NCI-H510A (cell line): ENCODE results near the gene IL1RL2.

Experiments used
- DNase-seq: peaks from one replicate; lab custom pipeline; 2025; lab: John Stamatoyannopoulos, UW

IL1RL2 gene

DNA sequence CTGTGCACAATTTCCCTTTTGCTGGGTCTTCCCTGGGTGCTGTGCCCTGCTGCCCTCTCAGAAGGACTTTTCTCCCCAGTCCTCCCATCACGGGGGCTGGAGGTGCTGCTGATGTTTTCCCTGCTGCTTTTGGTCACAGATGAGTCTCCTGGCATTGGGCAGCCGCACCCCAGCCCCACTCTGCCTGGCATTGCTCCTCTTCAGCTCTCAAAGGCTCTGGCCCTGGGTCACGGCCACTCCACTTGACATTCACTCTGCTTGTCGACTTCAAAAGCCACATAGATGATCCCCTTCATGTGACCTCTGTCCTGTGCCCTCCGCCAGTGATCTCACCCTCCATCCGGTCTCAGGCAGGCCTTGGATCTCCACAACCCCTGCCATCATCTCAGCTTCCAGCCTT lies 81.0 kb downstream of the IL1RL2 start:
- no peak for DNase-seq

DNA sequence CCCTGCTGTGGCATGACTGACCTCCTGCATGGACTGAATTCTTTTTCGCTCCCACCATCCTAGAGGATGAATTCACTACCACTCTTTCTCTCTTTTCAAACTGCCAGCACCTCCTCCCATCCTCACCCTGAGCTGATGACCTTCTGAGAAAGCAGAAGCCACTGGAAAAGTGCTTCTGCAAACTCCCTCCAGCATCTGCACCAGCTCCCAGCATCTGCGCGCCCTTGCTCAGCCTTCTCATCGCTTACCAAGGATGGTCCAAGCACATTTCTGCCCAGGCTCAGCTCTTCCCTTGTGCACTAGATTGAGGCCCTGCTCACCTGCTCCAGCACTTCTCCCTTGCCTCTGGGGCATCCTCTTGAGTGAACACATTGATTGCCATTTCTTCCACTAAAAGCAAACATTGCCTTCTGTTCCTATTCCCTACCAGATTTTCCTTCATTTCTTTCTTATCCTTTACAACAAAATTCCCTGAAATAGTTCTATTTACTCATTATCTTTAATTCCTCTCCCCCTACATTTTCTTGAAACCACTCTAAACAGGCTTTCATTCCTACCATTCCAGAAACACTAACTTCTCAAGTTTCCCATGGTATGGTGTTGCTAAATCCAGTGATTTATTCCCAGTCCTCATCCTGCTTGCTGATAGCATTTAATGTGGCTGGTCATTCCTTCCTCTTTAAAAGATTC lies 81.8 kb downstream of the IL1RL2 start:
- no peak for DNase-seq

DNA sequence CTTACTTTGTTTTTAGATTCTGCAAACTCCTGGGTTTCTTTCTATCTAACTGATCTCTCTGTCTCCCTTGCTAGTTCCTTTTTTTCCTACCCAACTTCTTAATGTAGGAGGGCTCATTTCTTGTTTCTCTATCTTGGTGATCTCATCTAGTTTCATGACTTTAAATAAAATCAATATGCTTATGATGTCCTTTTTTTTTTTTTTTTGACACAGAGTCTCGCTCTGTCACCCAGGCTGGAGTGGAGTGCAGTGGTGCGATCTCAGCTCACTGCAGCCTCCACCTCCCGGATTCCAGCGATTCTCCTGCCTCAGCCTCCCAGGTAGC lies 82.3 kb downstream of the IL1RL2 start:
- no peak for DNase-seq

DNA sequence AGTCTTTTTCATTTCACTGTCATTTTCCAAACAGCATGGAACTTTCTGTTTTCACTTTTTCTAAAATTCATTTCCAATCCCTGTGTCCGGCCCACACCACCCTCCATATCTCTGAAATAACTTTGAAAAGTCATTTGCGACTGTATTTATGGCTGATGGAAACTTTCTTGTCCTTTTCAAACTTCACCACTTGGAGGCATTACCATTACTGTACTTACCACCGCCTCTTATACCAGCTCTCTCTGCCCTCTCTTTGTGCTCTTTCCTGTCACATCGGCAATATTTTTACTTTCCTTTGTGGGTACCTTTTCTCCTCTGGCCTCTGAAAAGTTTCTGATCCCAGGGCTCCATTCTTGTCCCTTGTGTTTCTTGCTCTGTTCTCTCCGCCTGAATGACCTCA lies 85.0 kb downstream of the IL1RL2 start:
- no peak for DNase-seq

DNA sequence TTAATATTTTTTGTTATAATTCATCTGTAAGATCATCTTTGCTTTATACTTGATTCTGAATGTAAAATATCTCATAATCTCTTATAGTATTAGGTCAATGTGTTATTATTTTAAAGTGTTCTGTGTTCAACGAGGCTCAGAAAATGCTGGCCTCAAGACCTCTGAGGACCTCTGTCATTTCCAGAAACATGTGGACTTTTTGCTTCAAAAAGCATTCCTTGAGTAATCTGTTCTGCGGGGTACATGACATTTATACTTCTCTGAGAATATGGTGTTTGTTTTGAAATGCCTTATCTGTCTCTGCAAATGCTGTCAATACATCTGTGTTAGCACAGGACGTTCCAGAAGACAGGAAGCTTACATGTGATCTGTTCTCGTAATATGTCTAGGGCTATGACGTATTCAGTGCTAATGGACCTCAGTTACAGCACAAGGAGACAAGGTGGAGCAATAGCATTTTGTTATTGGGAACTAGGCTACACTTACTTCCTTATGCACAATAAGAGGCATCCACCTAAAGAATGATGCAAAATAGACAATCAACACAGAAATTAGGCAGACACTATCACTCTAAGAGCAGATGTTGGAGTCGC lies 86.9 kb downstream of the IL1RL2 start:
- DNase-seq: no peak

DNA sequence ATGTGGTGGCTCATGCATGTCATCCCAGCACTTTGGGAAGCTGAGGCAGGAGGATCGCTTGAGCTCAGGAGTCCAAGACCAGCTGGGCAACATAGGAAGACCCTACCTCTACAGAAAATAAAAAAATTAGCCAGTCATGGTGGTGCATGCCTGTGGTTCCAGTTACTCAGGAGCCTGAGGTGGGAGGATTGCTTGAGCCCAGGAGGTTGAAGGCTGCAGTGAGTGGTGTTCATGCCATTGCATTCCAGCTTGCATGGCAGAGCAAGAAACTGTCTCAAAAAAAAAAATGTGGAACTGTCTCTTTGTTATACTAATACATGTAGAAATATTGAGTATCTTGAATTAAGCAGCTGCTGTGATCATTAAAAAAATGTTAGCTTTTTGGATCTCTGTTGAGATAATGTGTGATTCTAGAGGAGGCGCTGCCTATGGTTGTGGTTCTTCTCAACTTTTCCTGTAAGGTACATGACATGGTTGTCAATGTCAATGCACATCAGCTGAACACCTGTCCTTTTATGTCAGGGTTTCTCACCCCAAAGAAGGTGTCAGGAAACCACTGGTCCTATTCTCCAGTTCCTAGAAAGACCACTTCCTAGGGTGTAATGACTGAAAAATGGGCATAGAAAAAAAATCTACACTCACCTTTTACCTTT lies 89.9 kb downstream of the IL1RL2 start:
- DNase-seq: no peak

DNA sequence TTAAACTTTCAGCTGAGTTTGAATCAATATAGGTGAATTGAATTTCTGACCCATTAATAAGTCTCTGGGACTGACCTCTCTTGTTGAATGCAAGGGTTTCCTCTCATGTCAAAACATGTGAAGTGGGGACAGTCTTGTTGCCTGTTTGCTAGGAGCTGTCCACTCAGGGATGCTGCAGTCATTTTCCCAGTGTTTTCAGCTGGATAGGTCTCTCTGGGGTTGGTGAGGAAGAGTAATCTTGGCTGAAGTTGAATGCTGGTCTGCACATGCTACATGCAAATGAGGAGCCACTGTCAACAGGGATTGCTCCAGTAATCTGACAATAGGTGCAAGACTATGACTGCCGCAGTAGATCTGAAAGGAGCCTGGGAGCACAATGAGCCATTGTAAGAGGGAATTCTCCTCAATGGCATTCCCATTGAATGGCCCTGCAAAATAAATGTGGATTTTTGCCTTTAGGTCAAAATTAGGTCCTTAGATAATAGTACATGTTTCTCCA lies 90.4 kb downstream of the IL1RL2 start:
- no peak for DNase-seq

DNA sequence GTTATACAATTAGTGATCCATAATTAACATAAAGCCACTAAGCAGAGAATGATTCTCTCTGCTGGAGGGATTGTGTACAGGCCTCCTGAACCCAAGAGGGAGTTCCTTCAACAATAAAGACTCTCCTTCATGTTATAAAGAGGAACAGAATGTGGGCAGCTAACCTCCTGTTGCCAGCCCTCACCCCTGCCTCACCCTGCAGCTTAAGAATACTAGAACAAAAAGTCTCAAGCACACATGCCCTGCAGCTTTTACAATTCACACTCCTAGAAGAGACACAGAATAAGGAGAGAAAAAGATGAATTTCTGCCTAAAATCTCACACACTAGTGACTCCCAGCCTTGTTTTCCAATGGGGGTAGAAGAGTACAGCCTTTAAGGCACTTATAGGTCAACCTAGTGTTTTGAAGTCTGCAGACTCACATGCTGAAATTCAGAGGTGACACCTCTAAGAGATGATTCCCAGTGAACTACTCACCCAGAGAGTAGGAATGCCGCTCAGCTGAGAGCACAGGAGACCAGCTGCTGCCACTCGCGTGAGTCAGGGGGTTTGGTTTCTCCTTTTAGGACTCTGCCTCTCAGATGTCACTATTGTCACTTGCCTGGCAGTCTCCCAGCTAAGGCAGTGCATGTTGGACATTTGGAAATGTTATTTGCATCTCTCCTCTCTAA lies 92.0 kb downstream of the IL1RL2 start:
- DNase-seq: no peak

DNA sequence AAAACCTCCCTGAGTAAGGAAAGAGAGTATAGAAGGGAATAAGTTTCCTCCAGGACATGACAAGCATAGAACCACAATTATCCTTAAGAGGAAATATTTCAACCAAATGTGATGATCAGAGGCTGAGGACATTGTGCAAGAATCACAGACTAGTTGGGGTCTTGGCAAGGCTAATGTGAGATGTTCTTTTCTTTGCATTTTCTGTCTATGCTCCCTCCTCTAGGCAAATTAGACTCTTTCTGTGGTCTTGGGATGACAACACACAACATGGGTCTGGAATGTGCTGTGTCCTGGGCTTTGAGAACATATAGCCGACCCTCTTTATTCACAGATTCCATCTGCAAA lies 92.5 kb downstream of the IL1RL2 start:
- no peak for DNase-seq

DNA sequence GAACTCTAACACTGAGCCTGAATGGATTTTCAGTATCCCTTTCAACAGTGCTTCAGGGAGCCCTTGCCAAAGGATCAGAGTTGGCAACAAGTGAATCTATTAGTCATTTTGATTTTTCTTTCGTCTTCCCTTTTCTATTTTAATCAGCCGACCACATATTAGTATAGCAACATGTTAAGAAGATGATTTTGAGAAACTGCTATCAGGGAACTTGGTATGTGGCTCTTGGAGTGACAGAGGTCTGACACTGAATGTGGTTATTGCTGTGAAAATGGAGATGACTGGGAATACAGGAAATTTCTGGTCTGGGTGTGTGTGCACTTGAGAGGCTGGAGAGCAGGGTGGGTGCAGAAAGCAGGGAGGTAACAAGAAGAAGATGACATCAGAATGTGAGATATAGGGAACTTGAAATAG lies 95.9 kb downstream of the IL1RL2 start:
- DNase-seq: no peak

DNA sequence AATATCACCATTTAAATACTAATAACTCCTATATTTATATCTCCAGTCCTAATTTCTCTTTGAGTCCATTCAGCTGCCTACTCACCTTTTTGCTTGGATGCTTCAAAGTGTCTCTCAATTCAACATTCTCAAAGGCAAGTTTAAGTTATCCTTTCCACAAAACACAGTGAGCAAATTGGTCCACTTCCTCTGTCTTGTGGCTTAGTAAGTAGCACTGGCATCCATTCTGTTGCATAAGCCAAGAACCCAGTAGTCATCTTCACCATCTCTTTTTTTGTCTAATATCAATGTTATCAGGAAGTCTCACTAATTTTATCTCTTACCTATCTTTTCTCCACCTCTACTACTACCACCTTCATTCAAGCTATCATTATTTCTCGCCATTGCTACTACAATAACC lies 97.2 kb downstream of the IL1RL2 start:
- no peak for DNase-seq

DNA sequence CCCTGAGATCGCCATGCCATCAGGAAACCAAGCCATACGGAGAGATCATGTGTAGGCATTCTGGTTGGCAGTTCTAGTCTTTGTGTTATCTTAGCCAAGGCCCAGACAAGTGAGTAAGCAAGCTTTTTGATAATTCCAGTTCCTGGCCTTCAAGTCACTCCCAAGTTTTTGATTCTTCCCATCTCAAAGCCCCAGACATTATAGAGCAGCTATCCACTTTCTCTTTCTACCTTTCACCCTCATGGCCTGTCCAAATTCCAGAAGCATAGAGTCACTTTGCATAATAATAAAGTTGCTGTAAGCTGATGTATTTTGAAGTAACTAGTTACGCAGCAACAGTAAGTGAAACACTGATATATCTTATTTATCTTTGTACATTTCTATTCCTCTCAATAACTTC lies 97.8 kb downstream of the IL1RL2 start:
- no peak for DNase-seq

DNA sequence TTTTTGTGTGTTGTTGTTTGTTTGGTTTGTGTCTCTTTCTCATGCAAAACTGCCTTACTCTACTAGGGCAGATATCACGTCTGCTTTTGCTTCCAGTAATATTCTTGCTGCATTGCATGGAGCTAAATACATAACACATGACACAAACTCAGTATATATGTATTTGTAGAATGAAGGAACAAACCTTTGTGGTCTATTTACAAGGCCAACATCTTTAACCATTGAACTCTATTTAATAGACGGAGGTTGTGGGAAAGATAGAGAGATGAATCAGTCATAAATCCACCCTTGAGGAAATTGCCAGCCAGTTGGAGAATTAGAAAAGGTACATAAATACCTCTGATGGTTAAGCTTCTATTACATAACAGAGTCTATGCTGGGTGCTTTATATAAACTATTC lies 98.5 kb downstream of the IL1RL2 start:
- DNase-seq: no peak

DNA sequence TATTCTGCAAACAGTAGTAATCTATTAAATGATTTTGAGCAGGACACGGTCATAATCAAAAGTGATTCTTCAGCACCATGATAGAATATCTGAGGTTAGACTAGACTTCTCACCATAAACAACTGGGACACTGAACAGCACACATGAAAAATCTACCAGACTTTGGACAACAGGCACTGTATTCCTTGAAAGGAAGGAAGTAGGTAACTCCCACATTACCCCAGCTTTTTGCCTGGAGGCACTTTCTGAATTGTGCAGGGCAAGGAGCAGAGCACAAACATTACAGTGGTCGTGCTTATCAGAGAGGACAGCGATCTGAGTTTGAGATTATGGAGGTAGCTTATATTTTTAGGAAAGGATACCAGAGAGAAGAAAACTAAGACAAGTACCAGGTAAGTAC lies 99.2 kb downstream of the IL1RL2 start:
- no peak for DNase-seq

DNA sequence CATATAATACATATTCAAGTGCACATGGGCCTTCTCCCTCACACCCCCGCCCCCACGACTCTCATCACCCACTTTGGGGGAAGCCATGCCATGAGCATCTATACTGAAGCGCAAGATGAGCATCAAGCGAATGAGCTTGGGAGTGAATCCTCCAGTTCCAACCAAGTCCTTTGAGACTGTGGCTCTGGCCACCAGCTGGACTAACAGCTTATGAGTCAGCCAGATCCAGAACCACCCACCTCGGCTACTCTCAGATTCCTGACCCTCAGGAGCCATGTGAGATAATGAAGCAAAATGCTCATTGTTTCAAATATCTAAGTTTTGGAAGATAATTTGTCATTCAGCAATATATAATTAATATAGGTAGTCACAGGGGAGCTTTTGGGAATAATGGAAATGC lies 102.3 kb downstream of the IL1RL2 start:
- no peak for DNase-seq
